Loucy (cell line): ENCODE measurements around the gene SPSB3.

Experiments used
- H2AFZ ChIP-seq: fragments of 200-600 bp; sonication (generic); 2 replicates; pipeline ENCODE4 v1.6.0; 2016; ENCODE audit warnings: antibody characterized with exemption, mild to moderate bottlenecking, low read length, moderate library complexity
- H3F3A ChIP-seq: fragments of 200-600 bp; 2 replicates; pipeline ENCODE4 v1.6.0; 2016; ENCODE audit warnings: antibody characterized with exemption, low read depth, mild to moderate bottlenecking
- H3K27me3 ChIP-seq: fragments of 200-600 bp; sonication (generic); 2 replicates; pipeline ENCODE4 v1.6.1; 2014; ENCODE audit warnings: low read length, mild to moderate bottlenecking; ENCODE audit not compliant: insufficient read depth, poor library complexity, severe bottlenecking
- H3K36me3 ChIP-seq: fragments of 200-600 bp; sonication (generic); 2 replicates; pipeline ENCODE4 v1.6.1; 2016; ENCODE audit warnings: low read length; ENCODE audit not compliant: insufficient read depth
- H3K4me1 ChIP-seq: fragments of 200-600 bp; sonication (generic); 2 replicates; pipeline ENCODE4 v1.5.1; 2014; ENCODE audit warnings: low read length, mild to moderate bottlenecking; ENCODE audit not compliant: insufficient read depth, poor library complexity, severe bottlenecking
- H3K4me2 ChIP-seq: fragments of 200-600 bp; sonication (generic); 2 replicates; pipeline ENCODE4 v1.6.0; 2014; ENCODE audit warnings: antibody characterized with exemption, low read length, low read depth, mild to moderate bottlenecking; ENCODE audit not compliant: poor library complexity, severe bottlenecking
- H3K4me3 ChIP-seq: fragments of 200-600 bp; sonication (generic); 2 replicates; pipeline ENCODE4 v1.5.1; 2014; ENCODE audit warnings: low read length, mild to moderate bottlenecking, mixed read lengths; ENCODE audit not compliant: poor library complexity, severe bottlenecking
- H3K79me2 ChIP-seq: fragments of 200-600 bp; sonication (generic); 2 replicates; pipeline ENCODE4 v1.6.1; 2014; ENCODE audit warnings: low read length; ENCODE audit not compliant: insufficient read depth
- H3K9ac ChIP-seq: fragments of 200-600 bp; sonication (generic); 2 replicates; pipeline ENCODE4 v1.6.0; 2014; ENCODE audit warnings: mild to moderate bottlenecking, low read depth, low read length, moderate library complexity; ENCODE audit not compliant: poor library complexity, severe bottlenecking
- H3K9me2 ChIP-seq: fragments of 200-600 bp; sonication (generic); replicated peaks from 2 replicates; pipeline ENCODE4 v1.6.1; 2016; ENCODE audit warnings: low read depth, low read length, mixed read lengths
- H3K9me3 ChIP-seq: fragments of 200-600 bp; sonication (generic); 2 replicates; pipeline ENCODE4 v1.6.1; 2014; ENCODE audit warnings: mild to moderate bottlenecking, antibody characterized with exemption, low read length, low read depth; ENCODE audit not compliant: insufficient read depth
- H4K20me1 ChIP-seq: fragments of 200-600 bp; sonication (generic); 2 replicates; pipeline ENCODE4 v1.6.0; 2014; ENCODE audit warnings: antibody characterized with exemption, low read length, mild to moderate bottlenecking; ENCODE audit not compliant: insufficient read depth, poor library complexity, severe bottlenecking
- CTCF ChIP-seq: fragments of 200-600 bp; sonication (generic); conservative IDR thresholded peaks from 2 replicates; pipeline ENCODE4 v1.5.1; 2014; ENCODE audit warnings: mild to moderate bottlenecking, antibody characterized with exemption, low read length
- EZH2phosphoT487 ChIP-seq: fragments of 200-600 bp; IDR thresholded peaks from 2 replicates; pipeline ENCODE4 v1.6.1; 2018; ENCODE audit warnings: antibody characterized with exemption, mild to moderate bottlenecking, moderate library complexity, borderline replicate concordance

Gene SPSB3

GRCh38 chr16:1790261-1790610 is 7.9 kb upstream of the SPSB3 start:
- Histone ChIP-seq H3K4me1 (no peaks in the 10 kb centered on the region), H3K9me2 (no peaks in the 10 kb centered on the region), H3F3A (no peaks in the 10 kb centered on the region), H2AFZ (no peak overlapping the region), H4K20me1 (no peaks in the 10 kb centered on the region), H3K79me2 (peaks cover 10% of the 10 kb centered on the region; the same call in 1 of the 2 replicates), H3K27me3 (no peaks in the 10 kb centered on the region), H3K9me3 (no peaks in the 10 kb centered on the region), H3K4me3 (no peak overlapping the region), H3K36me3 (no peaks in the 10 kb centered on the region), H3K4me2 (no peak overlapping the region), H3K9ac (no peak overlapping the region)
- TF ChIP-seq EZH2phosphoT487 (no peak), CTCF (no peak)

DNA sequence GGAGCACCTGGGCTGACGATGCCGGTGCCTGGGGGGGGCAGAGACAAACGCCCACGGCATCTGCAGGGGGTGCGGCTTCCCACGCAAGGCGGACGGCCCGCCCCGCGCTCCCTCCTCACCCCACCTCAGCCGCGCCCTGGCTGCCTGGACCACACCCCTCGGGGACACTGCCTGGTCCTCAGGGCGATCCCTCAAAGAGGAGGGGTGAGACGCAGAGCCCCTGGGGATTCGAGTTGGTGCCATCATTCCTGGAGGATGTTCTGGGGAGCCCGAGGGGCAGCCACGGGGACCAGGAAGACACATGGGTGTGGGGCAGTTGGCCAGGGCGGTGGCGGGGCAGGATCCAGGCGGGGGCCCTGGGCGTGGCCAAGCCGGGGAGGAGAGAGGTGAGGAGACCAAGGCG is 7.3 kb upstream of the SPSB3 start:
- Histone ChIP-seq H3F3A (no peaks in the 10 kb centered on the region), H3K9me2 (no peaks in the 10 kb centered on the region), H3K79me2 (peaks cover 16% of the 10 kb centered on the region; the same call in 1 of the 2 replicates), H4K20me1 (no peaks in the 10 kb centered on the region), H3K9ac (no peak overlapping the region), H3K27me3 (no peaks in the 10 kb centered on the region), H2AFZ (no peak overlapping the region), H3K4me2 (no peak overlapping the region), H3K4me3 (no peak overlapping the region), H3K36me3 (no peaks in the 10 kb centered on the region), H3K4me1 (no peaks in the 10 kb centered on the region), H3K9me3 (no peaks in the 10 kb centered on the region)
- TF ChIP-seq CTCF (no peak), EZH2phosphoT487 (no peak)

- Histone ChIP-seq H3K9me3 (no peaks in the 10 kb centered on the region), H3K4me1 (no peaks in the 10 kb centered on the region), H2AFZ (no peak overlapping the region), H3K4me2 (no peak overlapping the region), H4K20me1 (no peaks in the 10 kb centered on the region), H3K27me3 (no peaks in the 10 kb centered on the region), H3K9me2 (no peaks in the 10 kb centered on the region), H3K9ac (no peak overlapping the region), H3F3A (no peaks in the 10 kb centered on the region), H3K36me3 (no peaks in the 10 kb centered on the region), H3K4me3 (no peak overlapping the region), H3K79me2 (peaks cover 25% of the 10 kb centered on the region)
- TF ChIP-seq EZH2phosphoT487 (no peak), CTCF (no peak)
These were observed 6.3 kb upstream of the SPSB3 start for GRCh38 chr16:1788708-1789100.
